ENCODE measurements around the gene CD8A.

CD8A gene

DNA sequence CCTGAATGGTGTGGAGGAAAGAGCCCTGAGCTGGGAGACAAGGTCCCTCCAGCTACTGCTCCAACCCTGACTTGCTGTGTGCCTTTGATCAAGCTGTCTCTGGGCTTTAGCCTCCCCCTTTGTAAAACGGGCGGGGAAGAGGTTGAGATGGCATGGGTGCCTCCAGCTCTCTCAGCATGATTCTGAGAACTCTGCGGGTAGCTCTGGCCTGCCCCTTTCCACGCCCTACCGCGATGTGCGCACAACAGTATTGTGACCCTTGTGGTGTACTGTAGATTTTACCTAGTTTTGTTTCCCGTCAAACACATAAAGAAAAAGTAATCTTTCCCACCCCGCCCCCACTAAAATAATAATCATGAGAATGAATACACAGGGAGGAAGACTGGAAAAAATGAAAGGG is 5.3 kb downstream of the CD8A start:
- Histone ChIP-seq H3K4me2 (ENCODE audit: low read length) (no peak overlapping the region), H3K4me1 (ENCODE audit: low read length) (peaks cover 40% of the 10 kb centered on the region), H3K36me3 (replicated peaks; ENCODE audit: low read depth, low read length) (no peaks in the 10 kb centered on the region), H4K20me1 (ENCODE audit: insufficient read depth, low read length) (peaks cover 14% of the 10 kb centered on the region; the same call in 1 of the 2 replicates), H3K9me3 (ENCODE audit: insufficient read depth, low read length) (no peaks in the 10 kb centered on the region), H3K9ac (ENCODE audit: low read length) (no peak overlapping the region), H3K27me3 (ENCODE audit: low read depth, low read length) (peaks cover 6% of the 10 kb centered on the region), H3K4me3 (ENCODE audit: low read length) (no peak overlapping the region), H3K27ac (ENCODE audit: low read length) (no peak overlapping the region), H2AFZ (ENCODE audit: low read depth, low read length) (no peak overlapping the region), H3K79me2 (ENCODE audit: low read length) (no peaks in the 10 kb centered on the region)
- no peak for TF ChIP-seq EZH2phosphoT487 (IDR thresholded peaks at IDR 0.05; ENCODE audit: low read depth)
- TF ChIP-seq, protein P1, sequence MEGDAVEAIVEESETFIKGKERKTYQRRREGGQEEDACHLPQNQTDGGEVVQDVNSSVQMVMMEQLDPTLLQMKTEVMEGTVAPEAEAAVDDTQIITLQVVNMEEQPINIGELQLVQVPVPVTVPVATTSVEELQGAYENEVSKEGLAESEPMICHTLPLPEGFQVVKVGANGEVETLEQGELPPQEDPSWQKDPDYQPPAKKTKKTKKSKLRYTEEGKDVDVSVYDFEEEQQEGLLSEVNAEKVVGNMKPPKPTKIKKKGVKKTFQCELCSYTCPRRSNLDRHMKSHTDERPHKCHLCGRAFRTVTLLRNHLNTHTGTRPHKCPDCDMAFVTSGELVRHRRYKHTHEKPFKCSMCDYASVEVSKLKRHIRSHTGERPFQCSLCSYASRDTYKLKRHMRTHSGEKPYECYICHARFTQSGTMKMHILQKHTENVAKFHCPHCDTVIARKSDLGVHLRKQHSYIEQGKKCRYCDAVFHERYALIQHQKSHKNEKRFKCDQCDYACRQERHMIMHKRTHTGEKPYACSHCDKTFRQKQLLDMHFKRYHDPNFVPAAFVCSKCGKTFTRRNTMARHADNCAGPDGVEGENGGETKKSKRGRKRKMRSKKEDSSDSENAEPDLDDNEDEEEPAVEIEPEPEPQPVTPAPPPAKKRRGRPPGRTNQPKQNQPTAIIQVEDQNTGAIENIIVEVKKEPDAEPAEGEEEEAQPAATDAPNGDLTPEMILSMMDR (IDR thresholded peaks at IDR 0.05; ENCODE audit: low read depth, low read length): no peak

DNA sequence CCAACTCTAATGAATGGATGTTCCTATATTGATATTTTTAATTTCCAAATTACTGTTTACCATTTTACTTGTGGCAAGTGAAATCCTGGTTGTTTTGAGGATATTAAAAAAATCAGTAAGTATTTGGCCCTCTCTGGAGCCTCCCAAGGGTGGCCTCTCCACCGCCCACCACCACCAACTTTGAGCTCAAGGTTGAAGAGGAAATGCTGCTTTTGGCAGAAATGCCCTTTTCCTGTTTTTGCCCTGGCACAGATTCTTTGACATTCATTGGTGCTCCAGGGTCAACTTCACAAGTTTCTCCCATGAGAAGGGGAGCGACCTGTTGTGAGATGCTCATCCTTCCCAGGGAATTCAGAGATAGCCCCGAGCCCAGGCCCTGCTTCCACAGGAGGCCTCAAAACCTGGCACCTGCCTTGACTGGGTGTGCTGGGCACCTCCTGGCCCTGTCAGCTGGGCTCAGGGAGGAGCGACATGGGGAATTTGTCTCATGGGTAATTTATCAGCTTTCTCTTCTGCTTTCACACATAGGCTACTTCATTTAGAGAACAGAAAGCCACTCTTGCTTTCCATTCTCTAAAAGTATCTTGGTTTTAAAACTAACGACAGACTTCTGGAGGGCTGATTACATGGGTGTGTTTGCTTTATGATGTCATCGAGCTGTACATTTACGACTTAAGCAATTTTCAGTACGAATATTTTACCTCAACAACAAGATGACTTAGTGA is 6.9 kb downstream of the CD8A start:
- Histone ChIP-seq H3K4me1 (ENCODE audit: low read length) (peaks cover 46% of the 10 kb centered on the region), H4K20me1 (ENCODE audit: insufficient read depth, low read length) (peaks cover 17% of the 10 kb centered on the region; the same call in 1 of the 2 replicates), H3K27me3 (ENCODE audit: low read depth, low read length) (peaks cover 6% of the 10 kb centered on the region), H3K27ac (ENCODE audit: low read length) (peak overlapping the region; percentile 59), H3K9me3 (ENCODE audit: insufficient read depth, low read length) (no peaks in the 10 kb centered on the region), H3K4me3 (ENCODE audit: low read length) (peak overlapping the region; percentile 60), H3K4me2 (ENCODE audit: low read length) (peak overlapping the region; percentile 70), H3K79me2 (ENCODE audit: low read length) (no peaks in the 10 kb centered on the region), H3K9ac (ENCODE audit: low read length) (peak overlapping the region; percentile 3; the same call in 1 of the 2 replicates), H3K36me3 (replicated peaks; ENCODE audit: low read depth, low read length) (no peaks in the 10 kb centered on the region), H2AFZ (ENCODE audit: low read depth, low read length) (no peak overlapping the region)
- TF ChIP-seq EZH2phosphoT487 (IDR thresholded peaks at IDR 0.05; ENCODE audit: low read depth): no peak
- TF ChIP-seq, protein P1 (IDR thresholded peaks at IDR 0.05; ENCODE audit: low read depth, low read length): no peak

DNA sequence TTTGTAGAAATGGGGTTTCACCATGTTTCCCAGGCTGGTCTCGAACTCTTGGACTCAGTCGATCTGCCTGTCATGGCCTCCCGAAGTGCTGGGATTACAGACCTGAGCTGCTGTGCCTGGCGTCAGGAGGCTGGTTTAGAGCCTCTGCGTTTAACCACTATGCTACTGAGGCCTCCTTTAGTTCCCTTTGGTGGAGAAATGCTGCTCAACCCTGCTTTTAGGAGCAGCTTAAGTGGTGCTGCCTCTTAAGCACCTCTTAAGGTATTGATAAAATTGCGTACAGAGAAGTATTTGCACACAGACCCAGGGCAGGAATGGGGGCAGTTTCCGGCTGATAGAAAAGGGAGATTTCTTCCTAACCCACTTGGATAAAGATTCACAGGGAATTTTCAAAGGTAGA is 8.0 kb downstream of the CD8A start:
- Histone ChIP-seq H4K20me1 (ENCODE audit: insufficient read depth, low read length) (peaks cover 17% of the 10 kb centered on the region; the same call in 1 of the 2 replicates), H3K36me3 (replicated peaks; ENCODE audit: low read depth, low read length) (no peaks in the 10 kb centered on the region), H3K27me3 (ENCODE audit: low read depth, low read length) (peaks cover 6% of the 10 kb centered on the region; the same call in 1 of the 2 replicates), H2AFZ (ENCODE audit: low read depth, low read length) (no peak overlapping the region), H3K4me2 (ENCODE audit: low read length) (peak overlapping the region; percentile 64; the same call in 1 of the 2 replicates), H3K9ac (ENCODE audit: low read length) (no peak overlapping the region), H3K4me3 (ENCODE audit: low read length) (no peak overlapping the region), H3K79me2 (ENCODE audit: low read length) (no peaks in the 10 kb centered on the region), H3K9me3 (ENCODE audit: insufficient read depth, low read length) (no peaks in the 10 kb centered on the region), H3K4me1 (ENCODE audit: low read length) (peaks cover 46% of the 10 kb centered on the region), H3K27ac (ENCODE audit: low read length) (no peak overlapping the region)
- TF ChIP-seq, protein P1 (IDR thresholded peaks at IDR 0.05; ENCODE audit: low read depth, low read length): no peak
- no peak for TF ChIP-seq EZH2phosphoT487 (IDR thresholded peaks at IDR 0.05; ENCODE audit: low read depth)

DNA sequence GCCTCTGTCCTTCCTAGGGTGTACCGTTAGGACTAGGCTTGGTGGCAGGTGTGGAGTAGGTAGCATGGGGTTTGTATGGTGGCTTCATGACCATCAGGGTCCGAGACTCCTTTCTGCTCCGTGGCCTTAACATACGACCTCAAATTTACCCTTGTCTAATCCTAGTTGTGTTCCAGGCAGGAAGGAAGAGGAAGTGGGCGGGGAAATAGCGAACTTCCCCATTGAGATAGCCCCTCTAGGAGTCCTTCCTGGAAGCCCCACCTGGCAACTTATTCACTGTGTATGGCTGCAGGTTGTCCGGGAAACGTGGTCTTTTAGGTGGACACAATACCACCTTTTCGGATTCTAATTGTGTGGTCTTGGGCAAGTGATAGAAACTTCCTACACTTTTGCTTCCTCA is 9.3 kb downstream of the CD8A start:
- Histone ChIP-seq H2AFZ (ENCODE audit: low read depth, low read length) (no peak overlapping the region), H3K4me3 (ENCODE audit: low read length) (no peak overlapping the region), H3K4me2 (ENCODE audit: low read length) (peak overlapping the region; percentile 56), H3K9me3 (ENCODE audit: insufficient read depth, low read length) (no peaks in the 10 kb centered on the region), H3K27ac (ENCODE audit: low read length) (no peak overlapping the region), H3K36me3 (replicated peaks; ENCODE audit: low read depth, low read length) (peaks cover 6% of the 10 kb centered on the region), H3K4me1 (ENCODE audit: low read length) (peaks cover 46% of the 10 kb centered on the region), H3K9ac (ENCODE audit: low read length) (no peak overlapping the region), H4K20me1 (ENCODE audit: insufficient read depth, low read length) (peaks cover 17% of the 10 kb centered on the region), H3K79me2 (ENCODE audit: low read length) (no peaks in the 10 kb centered on the region), H3K27me3 (ENCODE audit: low read depth, low read length) (no peaks in the 10 kb centered on the region)
- TF ChIP-seq, protein P1 (IDR thresholded peaks at IDR 0.05; ENCODE audit: low read depth, low read length): no peak
- no peak for TF ChIP-seq EZH2phosphoT487 (IDR thresholded peaks at IDR 0.05; ENCODE audit: low read depth)
